HG03460 (cell line): Measurements from ENCODE around the gene ICA1.

ENCODE experiments used
- ATAC-seq: cut with Tn5 transposase; IDR thresholded peaks from one replicate; pipeline ENCODE4 v1.9.1; 2021; ENCODE audit not compliant: unreplicated experiment

The ICA1 gene

GRCh38 chr7:8204339-8205030 lies 57.5 kb downstream of the ICA1 start:
- ATAC-seq, result no peak

- ATAC-seq, result no peak
Observed at GRCh38 chr7:8201846-8202441, 60.0 kb downstream of the ICA1 start.

GRCh38 chr7:8200717-8201116 lies 61.2 kb downstream of the ICA1 start:
- ATAC-seq, result no peak

GRCh38 chr7:8200316-8200715 lies 61.7 kb downstream of the ICA1 start:
- ATAC-seq, result no peak

GRCh38 chr7:8197994-8198698 lies 63.8 kb downstream of the ICA1 start:
- ATAC-seq, result no peak

- no peak for ATAC-seq
Observed at GRCh38 chr7:8192897-8193296, 69.1 kb downstream of the ICA1 start.

GRCh38 chr7:8190119-8190895 lies 71.7 kb downstream of the ICA1 start:
- ATAC-seq, result peak; percentile 92

- no peak for ATAC-seq
Observed at GRCh38 chr7:8189625-8190024, 72.3 kb downstream of the ICA1 start.

- ATAC-seq, result no peak
Observed at GRCh38 chr7:8185926-8186683, 75.9 kb downstream of the ICA1 start.

- no peak for ATAC-seq
Observed at GRCh38 chr7:8184221-8184620, 77.7 kb downstream of the ICA1 start.

GRCh38 chr7:8179486-8179885 lies 82.5 kb downstream of the ICA1 start:
- ATAC-seq, result no peak

- no peak for ATAC-seq
Observed at GRCh38 chr7:8178353-8178752, 83.6 kb downstream of the ICA1 start.

GRCh38 chr7:8177109-8177933 lies 84.6 kb downstream of the ICA1 start:
- ATAC-seq, result peak; percentile 41

- ATAC-seq, result peak; percentile 81
Observed at GRCh38 chr7:8176370-8177081, 85.4 kb downstream of the ICA1 start.

- ATAC-seq, result no peak
Observed at GRCh38 chr7:8175929-8176369, 86.0 kb downstream of the ICA1 start.

- ATAC-seq, result no peak
Observed at GRCh38 chr7:8172372-8173354, 89.3 kb downstream of the ICA1 start.

- ATAC-seq, result no peak
Observed at GRCh38 chr7:8169171-8169570, 92.8 kb downstream of the ICA1 start.

GRCh38 chr7:8168336-8168735 lies 93.6 kb downstream of the ICA1 start:
- no peak for ATAC-seq
